ENCODE measurements around the gene STAU1. TPM values are rescaled to one million over a fixed set of nuclear protein-coding genes. Genes with fewer than 3 reads are reported as not detected.

The STAU1 gene
- total and polyA plus RNA-seq, 2 donors (not counting 1 experiment from before 2014, with no cell fraction given), result 48.1 to 79.8 TPM

GRCh38 chr20:49172413-49172812 is 15.7 kb downstream of the STAU1 start:
- Histone ChIP-seq H3K9ac (ENCODE audit: insufficient read depth, low read length) (no peak overlapping the region), H3K4me2 (ENCODE audit: extremely low read depth, insufficient read depth, low read length) (no peak overlapping the region), H3K9me3 (ENCODE audit: control insufficient read depth, insufficient read depth, low read depth, low read length) (no peaks in the 10 kb centered on the region), H3K4me1 (ENCODE audit: control insufficient read depth, extremely low read depth, insufficient read depth, low read length) (peaks cover 3% of the 10 kb centered on the region), H3K36me3 (ENCODE audit: control insufficient read depth, insufficient read depth, low read length) (no peaks in the 10 kb centered on the region), H3K79me2 (ENCODE audit: control insufficient read depth, insufficient read depth, low read length) (peaks cover 33% of the 10 kb centered on the region), H3K27me3 (ENCODE audit: control insufficient read depth, insufficient read depth, low read length) (no peaks in the 10 kb centered on the region), H3K4me3 (replicated peaks in 1 of 4; ENCODE audit: control extremely low read depth in 1 of 4, insufficient read depth in 1 of 4, low read depth in 3 of 4, low read length in 4 of 4) (no peak overlapping the region), H3K27ac (ENCODE audit: insufficient read depth, low read length) (no peak overlapping the region), H2AFZ (ENCODE audit: low read length) (no peak overlapping the region), H4K20me1 (ENCODE audit: control insufficient read depth, extremely low read depth, insufficient read depth, low read length) (no peaks in the 10 kb centered on the region)
- TF ChIP-seq, protein P1, sequence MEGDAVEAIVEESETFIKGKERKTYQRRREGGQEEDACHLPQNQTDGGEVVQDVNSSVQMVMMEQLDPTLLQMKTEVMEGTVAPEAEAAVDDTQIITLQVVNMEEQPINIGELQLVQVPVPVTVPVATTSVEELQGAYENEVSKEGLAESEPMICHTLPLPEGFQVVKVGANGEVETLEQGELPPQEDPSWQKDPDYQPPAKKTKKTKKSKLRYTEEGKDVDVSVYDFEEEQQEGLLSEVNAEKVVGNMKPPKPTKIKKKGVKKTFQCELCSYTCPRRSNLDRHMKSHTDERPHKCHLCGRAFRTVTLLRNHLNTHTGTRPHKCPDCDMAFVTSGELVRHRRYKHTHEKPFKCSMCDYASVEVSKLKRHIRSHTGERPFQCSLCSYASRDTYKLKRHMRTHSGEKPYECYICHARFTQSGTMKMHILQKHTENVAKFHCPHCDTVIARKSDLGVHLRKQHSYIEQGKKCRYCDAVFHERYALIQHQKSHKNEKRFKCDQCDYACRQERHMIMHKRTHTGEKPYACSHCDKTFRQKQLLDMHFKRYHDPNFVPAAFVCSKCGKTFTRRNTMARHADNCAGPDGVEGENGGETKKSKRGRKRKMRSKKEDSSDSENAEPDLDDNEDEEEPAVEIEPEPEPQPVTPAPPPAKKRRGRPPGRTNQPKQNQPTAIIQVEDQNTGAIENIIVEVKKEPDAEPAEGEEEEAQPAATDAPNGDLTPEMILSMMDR (conservative IDR thresholded peaks at IDR 0.05 in 1 of 2, IDR thresholded peaks at IDR 0.05 in 1 of 2; ENCODE audit: low read depth in 1 of 2, low read length in 2 of 2), result no peak
- no peak for TF ChIP-seq EZH2 (IDR thresholded peaks at IDR 0.05; ENCODE audit: low read length, missing control alignments)
- DNase-seq (ENCODE audit: low read depth in 2 of 2), result no peak

DNA sequence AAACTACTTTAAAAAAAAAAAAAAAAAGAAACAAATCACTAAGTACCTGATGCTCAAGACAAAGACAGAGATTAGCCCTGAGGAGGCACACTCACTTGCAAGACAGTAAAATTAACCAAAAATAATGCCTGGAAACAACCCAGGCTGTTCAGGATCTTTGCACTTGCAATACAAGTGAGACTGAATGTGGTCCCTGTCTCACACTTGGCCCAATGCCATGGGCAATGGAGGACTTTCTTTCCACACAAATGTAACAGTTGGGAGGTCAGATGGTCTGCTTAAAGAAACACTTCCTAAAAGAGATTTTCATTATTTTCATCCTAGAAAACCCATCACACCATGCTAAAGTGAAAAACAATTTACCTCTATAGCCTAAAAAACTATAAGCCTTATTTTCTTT is 16.2 kb downstream of the STAU1 start:
- H3K9me3 ChIP-seq (ENCODE audit: control insufficient read depth, insufficient read depth, low read depth, low read length), result no peaks in the 10 kb centered on the region
- no peak overlapping the region for H3K27ac ChIP-seq (ENCODE audit: insufficient read depth, low read length)
- H3K4me1 ChIP-seq (ENCODE audit: control insufficient read depth, extremely low read depth, insufficient read depth, low read length), result peaks cover 3% of the 10 kb centered on the region
- H3K4me2 ChIP-seq (ENCODE audit: extremely low read depth, insufficient read depth, low read length), result no peak overlapping the region
- no peak for DNase-seq (ENCODE audit: low read depth in 2 of 2)
- no peaks in the 10 kb centered on the region for H3K36me3 ChIP-seq (ENCODE audit: control insufficient read depth, insufficient read depth, low read length)
- TF ChIP-seq EZH2 (IDR thresholded peaks at IDR 0.05; ENCODE audit: low read length, missing control alignments), result no peak
- TF ChIP-seq, protein P1 (conservative IDR thresholded peaks at IDR 0.05 in 1 of 2, IDR thresholded peaks at IDR 0.05 in 1 of 2; ENCODE audit: low read depth in 1 of 2, low read length in 2 of 2), result no peak
- H3K27me3 ChIP-seq (ENCODE audit: control insufficient read depth, insufficient read depth, low read length), result no peaks in the 10 kb centered on the region
- H3K4me3 ChIP-seq (replicated peaks in 1 of 4; ENCODE audit: control extremely low read depth in 1 of 4, insufficient read depth in 1 of 4, low read depth in 3 of 4, low read length in 4 of 4), result no peak overlapping the region
- H3K9ac ChIP-seq (ENCODE audit: insufficient read depth, low read length), result no peak overlapping the region
- H2AFZ ChIP-seq (ENCODE audit: low read length), result no peak overlapping the region
- H3K79me2 ChIP-seq (ENCODE audit: control insufficient read depth, insufficient read depth, low read length), result peaks cover 33% of the 10 kb centered on the region
- H4K20me1 ChIP-seq (ENCODE audit: control insufficient read depth, extremely low read depth, insufficient read depth, low read length), result no peaks in the 10 kb centered on the region

DNA sequence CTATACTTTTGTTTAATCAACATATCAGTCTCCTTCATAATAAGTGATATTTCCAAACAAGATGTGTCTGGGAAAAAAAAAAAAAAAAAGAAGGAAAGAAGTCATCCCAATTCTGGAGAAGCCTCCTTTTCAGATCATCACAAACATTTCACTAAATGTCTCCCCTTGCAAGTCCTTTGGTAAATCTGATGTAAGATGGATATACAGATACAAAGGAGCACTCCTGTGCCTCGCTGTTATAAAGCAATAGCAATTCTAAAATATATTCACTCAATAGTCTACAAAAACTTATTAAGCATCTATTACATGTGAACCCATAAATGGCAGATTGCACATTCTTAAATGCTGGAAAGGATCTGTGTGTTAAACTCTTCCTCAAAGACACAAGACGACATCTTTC is 17.4 kb downstream of the STAU1 start:
- no peaks in the 10 kb centered on the region for H4K20me1 ChIP-seq (ENCODE audit: control insufficient read depth, extremely low read depth, insufficient read depth, low read length)
- no peaks in the 10 kb centered on the region for H3K27me3 ChIP-seq (ENCODE audit: control insufficient read depth, insufficient read depth, low read length)
- no peak overlapping the region for H3K4me3 ChIP-seq (replicated peaks in 1 of 4; ENCODE audit: control extremely low read depth in 1 of 4, insufficient read depth in 1 of 4, low read depth in 3 of 4, low read length in 4 of 4)
- no peak overlapping the region for H3K9ac ChIP-seq (ENCODE audit: insufficient read depth, low read length)
- peaks cover 4% of the 10 kb centered on the region for H3K4me1 ChIP-seq (ENCODE audit: control insufficient read depth, extremely low read depth, insufficient read depth, low read length)
- no peak overlapping the region for H2AFZ ChIP-seq (ENCODE audit: low read length)
- no peaks in the 10 kb centered on the region for H3K36me3 ChIP-seq (ENCODE audit: control insufficient read depth, insufficient read depth, low read length)
- H3K9me3 ChIP-seq (ENCODE audit: control insufficient read depth, insufficient read depth, low read depth, low read length), result no peaks in the 10 kb centered on the region
- DNase-seq (ENCODE audit: low read depth in 2 of 2), result no peak
- no peak overlapping the region for H3K27ac ChIP-seq (ENCODE audit: insufficient read depth, low read length)
- peaks cover 34% of the 10 kb centered on the region for H3K79me2 ChIP-seq (ENCODE audit: control insufficient read depth, insufficient read depth, low read length)
- H3K4me2 ChIP-seq (ENCODE audit: extremely low read depth, insufficient read depth, low read length), result no peak overlapping the region
- no peak for TF ChIP-seq EZH2 (IDR thresholded peaks at IDR 0.05; ENCODE audit: low read length, missing control alignments)
- TF ChIP-seq, protein P1 (conservative IDR thresholded peaks at IDR 0.05 in 1 of 2, IDR thresholded peaks at IDR 0.05 in 1 of 2; ENCODE audit: low read depth in 1 of 2, low read length in 2 of 2), result no peak

Measured in fibroblast of lung (primary cell).